GM19023 (cell line): Measurements from ENCODE around the gene CLSTN3.
"Not testable (repeated sequence)": the region's sequence is repeated elsewhere in the genome, so short reads cannot be mapped to it uniquely, and the experiment has no call there.

Experiments used
- ATAC-seq: cut with Tn5 transposase; IDR thresholded peaks from one replicate; pipeline ENCODE4 v1.9.1; 2021; ENCODE audit warnings: mild to moderate bottlenecking, moderate library complexity; ENCODE audit not compliant: unreplicated experiment

CLSTN3 gene

DNA sequence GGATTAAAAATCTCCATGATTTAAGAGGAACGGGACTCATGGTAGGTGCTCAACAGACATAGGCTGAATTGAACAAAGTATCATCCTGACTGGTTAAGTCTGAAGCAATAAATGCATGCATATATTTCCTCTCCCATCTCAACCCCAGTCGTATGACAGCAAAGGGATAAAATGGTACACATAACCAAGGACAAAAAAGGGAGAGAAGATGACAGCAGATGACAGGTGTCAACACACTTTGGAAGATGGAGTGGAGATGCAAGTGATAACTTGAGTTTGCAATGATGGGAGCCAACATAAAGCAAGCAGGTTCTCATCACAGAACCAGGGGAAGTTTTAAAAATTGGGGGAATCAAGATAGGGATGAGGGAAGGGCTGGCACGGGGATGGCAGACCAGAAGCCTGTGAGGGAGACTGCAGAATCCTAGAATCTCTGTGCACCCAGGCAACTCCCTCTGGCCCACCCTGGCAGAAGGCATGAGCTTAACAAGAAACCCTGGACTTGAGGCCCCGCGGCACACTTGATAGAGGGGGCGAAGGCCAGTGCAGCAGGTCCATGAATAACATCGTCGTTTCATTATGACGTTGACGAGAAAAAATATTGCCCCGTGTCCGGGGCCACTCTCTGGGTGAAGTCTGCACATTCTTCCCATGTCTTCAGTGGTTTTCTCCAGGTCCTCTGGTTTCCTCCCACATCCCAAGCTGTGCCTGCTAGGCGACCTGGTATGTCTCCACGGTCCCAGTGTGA lies 26.2 kb upstream of the CLSTN3 start:
- ATAC-seq: no peak

DNA sequence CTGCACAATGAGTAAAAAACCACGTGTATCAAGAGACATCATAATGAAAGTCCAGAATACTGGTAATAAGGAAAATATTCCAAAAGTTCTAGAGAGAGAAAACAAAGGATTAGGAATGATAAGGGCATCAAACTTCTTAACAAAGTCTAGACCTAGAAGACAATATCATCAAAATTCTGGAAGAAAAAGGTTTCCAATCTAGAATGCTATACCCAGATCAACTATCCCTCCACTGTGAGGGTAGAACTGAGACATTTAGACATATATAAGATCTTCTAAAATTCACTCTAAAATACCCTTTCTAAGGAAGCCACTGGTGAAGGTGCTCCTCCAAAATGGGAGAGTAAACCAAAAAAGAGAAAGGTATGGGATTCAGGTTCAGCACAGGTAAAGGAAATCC lies 24.1 kb upstream of the CLSTN3 start:
- no peak for ATAC-seq

DNA sequence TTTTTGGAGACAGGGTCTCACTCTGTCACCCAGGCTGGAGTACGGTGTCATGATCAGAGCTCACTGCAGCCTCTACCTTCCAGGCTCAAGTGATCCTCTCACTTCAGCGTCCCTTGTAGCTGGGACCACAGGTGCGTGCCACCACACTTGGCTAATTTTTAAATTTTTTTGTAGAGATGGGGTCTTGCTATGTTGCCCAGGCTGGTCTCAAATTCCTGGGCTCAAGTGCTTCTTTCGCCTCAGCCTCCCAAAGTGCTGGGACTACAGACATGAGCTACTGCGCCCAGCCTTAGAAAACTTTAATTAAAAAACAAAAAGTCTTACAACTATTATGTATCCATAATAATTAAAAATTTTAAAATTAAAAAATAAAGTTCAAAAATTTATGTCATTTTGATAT lies 23.0 kb upstream of the CLSTN3 start:
- not testable (repeated sequence) for ATAC-seq

DNA sequence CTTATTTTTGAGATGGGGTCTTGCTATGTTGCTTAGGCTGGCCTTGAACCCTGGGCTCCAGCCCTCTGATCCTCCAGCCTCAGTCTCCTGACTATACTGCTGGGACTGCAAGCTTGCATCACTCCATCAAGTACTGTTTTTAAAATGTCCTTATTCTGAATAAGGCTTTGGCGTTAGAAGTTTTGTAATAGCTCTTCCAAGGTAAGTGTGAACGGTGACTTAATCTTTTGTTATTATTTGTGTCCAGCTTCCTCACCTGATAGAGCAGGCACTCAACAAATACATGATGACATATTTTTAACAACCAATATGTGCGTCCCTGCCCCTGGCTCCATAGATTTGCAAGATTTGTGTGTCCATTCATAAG lies 22.6 kb upstream of the CLSTN3 start:
- peak; percentile 2 for ATAC-seq

DNA sequence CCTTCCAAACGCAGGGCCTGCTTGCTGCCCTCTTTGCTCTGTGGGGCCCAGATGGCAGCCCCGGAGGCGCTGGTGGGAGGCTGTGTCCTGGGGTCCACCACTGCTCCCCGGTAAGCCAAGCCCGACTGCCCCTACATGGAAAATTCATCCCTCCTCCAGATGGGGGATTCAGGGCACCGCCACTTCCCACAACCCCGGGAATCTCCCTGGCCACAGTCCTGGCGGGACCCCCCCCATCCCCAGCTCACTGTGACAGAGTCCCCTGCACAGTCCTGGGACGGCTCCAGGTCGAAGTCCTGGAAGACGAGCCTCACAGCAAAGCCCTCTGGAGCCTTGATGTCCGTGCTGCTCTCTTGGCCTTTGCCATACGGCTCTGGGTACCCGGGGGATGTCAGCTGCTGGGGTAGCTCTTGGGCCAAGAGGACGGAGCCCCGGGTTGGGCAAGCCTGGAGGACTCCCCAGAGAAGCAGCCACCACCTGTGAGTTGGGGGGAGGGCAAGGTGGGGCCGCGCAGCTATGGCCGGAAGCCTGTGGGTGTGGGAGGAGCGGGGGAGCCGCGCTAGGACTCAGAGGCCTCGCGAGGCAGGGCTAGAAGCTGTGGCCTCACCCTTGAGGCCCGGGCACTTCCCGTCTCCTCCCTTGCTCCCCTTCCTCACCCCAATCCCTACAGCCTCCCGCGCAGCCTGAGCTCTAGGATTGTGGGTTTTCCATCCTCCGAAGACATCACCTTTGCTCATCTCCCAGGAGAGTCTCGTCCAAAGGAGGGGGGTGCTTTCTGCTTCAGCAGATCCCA lies 22.0 kb upstream of the CLSTN3 start:
- ATAC-seq: peak; percentile 91

DNA sequence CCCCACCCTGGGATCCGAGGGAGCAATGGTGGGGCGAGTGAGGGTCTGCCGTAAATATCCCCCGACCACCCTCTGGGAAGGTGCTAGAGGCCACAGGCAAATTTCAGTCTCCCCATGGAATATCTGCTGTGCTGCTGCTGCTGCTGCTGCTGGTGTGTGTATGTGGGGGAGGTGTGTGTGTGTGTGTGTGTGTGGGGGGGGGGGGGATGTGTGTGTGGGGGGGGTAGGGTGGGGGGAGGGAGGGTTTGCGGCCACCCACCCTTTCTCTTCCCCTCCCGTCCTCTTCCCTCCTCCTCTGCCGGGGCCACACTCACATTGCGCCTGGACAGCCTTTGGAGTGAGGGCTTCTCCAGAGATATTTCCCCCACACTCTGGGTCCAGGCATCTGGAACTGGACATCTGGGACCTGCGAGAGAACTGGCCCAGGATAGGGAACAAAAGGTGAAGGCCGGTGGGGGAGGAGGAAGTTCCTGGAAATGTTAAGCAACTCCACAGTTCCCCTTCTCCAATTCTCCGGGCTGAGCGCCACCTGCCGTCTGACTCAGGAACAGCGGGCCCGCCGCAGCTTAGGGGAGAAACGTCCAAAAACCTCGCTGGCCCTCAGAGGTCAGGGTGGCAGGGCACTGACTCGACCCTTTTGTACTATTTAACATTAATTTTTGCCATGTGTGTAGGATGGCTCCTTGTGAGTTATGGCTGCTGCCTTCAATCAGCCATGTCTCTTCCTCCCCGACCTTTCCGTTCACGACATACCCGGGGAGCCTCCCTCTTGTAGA lies 21.2 kb upstream of the CLSTN3 start, which contains the start of gene C1RL:
Gene C1RL (minus strand): TSS at position 419 of the 776 bp plus-strand sequence. CDS start 34 bp downstream, at position 385.
- ATAC-seq: peak; percentile 27

DNA sequence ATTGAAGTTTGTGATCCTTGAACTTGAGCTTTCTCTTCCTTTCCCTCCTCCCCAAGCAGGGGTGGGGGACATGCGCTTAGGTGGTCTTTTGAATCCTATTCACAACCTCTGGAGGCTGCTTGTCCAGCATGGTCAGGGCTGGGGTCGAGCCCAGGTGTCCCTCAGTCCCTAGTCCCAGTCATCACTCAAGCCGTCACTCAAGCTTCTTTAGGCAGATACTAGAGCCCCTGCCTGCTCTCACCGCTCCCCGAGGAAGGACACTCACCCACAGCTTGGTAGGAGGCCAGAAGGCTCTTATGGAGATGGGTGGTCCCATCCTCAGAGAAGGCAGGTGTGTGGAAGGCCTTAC lies 20.6 kb upstream of the CLSTN3 start:
- no peak for ATAC-seq

DNA sequence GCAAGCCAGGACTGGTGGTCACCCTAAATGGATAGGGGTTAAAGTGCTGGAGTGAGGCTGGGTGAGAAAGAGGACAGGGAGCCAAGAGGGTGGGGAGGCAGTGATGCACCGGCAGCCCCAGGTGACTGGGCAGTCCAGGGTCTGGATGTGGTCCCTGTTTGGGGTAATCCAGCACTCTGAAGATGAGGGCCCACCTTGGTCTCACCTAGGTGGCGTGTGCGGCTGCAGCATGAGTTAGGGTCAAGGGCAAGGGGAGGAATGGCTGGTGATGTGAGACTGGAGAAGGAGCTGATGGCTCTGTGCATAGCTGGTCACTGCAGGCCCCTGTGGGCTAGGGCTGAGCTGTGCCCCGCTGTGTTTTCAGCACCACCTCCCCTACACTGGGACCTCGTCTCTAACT lies 19.5 kb upstream of the CLSTN3 start:
- no peak for ATAC-seq

DNA sequence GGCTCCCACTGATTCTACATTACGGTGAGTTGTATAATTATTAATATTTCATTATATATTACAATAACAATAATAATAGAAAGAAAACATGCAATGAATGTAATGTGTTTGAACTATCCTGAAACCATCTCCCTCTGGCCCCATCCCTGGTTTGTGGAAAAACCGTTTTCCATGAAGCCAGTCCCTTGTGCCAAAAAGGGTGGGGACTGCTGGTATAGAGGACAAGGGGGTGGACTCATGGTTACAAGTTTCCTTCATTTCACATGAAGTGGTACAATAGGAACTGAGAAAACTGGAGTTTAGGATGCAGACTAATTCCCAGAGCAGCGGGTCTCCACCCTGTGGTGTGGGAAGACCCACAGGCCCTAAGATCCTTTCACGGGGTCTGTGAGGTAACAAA lies 18.1 kb upstream of the CLSTN3 start:
- ATAC-seq: no peak

DNA sequence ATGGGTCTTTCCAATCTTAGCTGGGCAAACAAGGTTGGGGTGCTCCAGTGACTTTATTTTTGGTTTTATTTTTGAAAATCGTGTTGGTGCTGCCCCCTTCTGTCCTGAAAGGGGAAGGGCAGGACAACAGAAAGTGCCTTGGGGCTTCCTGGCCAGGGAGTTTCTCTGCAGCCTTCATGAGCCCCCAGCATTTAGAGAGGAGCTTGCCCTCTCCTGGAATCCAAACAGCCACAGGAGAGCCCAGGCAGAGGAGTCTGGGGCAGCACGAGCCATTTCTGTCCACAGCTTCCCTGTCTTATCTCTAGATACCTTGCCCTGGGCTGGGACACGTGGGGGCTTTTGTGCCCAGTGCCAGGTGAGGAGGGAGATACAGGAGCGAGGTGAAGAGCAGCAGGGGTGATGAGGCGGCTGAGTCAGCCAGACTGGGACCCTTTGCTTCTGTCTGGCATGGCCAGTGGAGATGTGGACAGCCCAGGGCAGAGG lies 16.7 kb upstream of the CLSTN3 start:
- ATAC-seq: no peak

DNA sequence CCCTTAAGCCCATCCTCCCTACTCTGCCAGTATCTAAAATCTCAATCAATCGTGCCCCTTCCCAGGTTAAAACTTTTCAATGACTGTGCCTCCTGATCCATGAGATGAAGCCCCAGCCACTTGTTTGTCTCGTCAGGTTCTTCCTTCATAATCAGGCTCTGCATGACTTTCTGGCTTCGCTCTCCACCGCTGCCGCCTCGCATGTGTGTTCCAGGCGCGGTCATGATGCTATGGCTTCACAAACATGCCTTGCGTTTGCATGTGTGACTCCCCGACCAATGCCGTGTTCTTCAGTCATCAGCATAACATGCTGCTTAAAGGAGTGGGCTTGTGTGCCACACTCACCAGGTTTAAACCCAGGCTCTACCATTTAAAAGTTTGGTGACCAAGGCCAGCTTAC lies 16.2 kb upstream of the CLSTN3 start:
- ATAC-seq: no peak

DNA sequence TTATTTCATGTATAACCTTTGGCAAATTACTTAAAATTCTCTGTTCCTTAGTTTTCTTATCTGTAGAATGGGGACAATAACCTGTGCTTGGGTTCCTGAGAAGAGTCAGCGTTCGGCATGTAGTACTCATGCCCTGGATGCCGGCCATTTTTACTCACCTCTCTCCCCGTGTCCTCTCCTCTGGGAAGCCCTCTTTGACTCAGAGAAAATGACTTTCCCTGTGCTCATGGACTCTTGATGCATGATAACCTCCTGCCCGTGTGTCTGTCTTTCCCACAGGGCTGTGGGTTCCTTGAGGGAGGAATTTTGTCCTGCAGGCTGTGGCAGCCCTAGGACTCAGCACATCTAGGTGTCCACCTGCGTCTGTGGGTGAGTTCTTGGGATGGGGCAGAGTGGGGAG lies 15.3 kb upstream of the CLSTN3 start:
- ATAC-seq: no peak

DNA sequence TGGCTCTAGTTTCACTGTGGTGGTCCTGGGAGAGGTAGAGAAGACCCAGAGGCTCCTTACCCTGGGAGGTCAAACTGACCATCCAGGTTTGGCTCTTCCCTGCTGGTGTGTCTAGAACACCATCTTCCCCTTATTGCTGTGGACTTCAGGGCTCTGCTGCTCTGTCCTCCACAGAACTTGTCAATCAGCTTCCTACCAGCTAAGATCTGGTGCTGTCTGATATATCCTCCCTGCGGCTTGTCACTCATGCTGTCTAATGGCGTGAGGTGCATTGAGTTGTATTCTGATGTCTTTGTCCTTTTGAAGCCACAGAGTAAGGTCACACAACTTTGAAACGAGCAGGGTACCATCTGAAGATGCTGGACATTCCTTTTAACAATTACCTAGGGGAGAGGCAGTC lies 14.0 kb upstream of the CLSTN3 start:
- no peak for ATAC-seq

DNA sequence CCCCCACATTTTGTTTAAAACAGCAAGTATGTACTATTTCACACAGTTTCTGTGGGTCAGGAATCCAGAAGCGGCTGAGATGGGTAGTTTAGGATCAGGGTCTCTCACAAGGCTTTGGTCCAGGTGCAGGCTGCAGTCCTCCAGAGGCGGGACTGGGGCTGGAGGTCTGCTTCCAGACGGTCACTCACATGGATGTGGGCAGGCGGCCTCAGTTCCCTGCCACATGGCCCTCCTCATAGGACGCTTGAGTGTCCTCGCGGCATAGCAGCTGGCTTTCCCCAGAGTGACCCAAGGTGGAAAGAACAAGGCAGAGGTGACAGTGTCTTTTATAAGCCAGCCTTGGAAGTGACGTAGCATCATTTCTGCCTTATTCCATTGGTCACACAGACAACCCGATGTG lies 13.3 kb upstream of the CLSTN3 start:
- no peak for ATAC-seq

DNA sequence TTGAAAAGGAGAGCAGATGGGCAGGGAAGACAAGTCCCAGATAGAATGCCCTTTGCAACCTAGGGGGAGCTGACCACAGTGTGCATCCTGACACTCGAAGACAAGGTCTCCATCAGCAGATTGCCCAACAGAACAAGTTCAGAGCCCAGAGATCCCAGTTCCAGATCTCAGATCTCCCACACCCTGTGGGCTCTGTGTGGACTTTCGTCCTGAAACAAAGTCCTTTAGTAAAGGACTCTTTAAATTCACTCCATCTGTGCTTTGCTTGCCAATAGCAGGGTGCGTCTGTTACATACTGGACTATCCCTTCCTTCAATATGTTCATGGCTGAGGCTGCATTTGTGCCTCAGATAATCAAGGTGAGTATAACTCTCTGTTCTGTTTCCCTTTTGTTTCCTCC lies 12.5 kb upstream of the CLSTN3 start:
- no peak for ATAC-seq

DNA sequence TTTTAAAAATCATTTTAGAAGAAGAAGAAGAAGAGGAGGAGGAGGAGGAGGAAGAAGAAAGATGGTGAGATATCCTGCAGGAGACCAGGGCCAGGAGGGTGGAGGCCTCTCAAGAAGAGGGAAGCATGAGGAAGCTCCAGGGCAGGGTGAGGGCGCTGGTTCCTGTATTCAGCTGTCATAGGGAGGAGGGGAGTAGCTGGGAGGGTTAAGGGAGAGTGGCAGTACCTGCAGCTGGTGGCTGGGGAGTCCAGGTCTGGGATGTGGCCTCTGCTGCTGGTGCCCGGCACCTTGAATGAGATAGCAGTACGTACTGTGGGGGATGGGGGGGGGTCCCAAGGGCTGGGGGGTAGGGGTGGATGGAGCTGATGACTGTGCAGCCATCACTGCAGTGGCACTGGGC lies 11.3 kb upstream of the CLSTN3 start:
- no peak for ATAC-seq

DNA sequence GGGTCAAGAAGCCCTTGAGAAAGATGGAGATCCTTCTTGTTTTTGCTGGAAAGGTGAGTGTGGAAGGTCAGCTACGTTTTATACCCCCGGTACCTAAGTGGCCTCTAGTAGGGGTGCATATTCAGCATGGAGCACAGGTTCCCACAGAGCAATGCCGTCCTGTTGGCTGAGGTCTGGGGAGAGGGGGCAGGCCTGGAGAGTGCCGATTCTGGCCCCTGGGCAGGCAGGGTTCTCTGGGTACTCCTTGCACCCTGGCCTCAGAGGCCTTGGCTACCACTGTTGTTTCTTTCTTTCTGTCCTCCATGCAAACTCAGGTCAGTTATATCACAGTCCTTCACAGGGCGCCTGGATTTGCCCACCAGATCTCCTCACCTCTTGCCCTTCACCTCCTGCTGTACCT lies 10.0 kb upstream of the CLSTN3 start:
- ATAC-seq: no peak

DNA sequence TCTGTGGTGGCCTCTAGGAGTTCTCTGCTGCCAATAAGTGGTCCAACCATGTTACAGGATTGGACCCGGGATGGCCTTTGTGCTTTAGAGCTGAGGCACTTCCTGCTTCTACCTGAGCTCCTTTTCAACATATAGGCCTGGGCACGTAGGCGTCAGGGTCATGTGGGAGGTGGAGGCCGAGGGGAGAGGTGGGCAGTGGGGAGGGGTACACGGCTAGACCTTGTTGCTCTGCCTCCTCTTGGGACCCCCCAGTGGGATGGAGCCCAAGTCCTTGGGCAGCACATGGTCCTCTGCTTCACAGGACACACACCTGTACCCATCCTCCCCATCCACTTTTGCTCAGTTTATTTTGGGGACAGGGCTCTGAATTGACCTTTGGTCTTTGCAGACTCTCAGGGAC lies 8.8 kb upstream of the CLSTN3 start:
- ATAC-seq: no peak

DNA sequence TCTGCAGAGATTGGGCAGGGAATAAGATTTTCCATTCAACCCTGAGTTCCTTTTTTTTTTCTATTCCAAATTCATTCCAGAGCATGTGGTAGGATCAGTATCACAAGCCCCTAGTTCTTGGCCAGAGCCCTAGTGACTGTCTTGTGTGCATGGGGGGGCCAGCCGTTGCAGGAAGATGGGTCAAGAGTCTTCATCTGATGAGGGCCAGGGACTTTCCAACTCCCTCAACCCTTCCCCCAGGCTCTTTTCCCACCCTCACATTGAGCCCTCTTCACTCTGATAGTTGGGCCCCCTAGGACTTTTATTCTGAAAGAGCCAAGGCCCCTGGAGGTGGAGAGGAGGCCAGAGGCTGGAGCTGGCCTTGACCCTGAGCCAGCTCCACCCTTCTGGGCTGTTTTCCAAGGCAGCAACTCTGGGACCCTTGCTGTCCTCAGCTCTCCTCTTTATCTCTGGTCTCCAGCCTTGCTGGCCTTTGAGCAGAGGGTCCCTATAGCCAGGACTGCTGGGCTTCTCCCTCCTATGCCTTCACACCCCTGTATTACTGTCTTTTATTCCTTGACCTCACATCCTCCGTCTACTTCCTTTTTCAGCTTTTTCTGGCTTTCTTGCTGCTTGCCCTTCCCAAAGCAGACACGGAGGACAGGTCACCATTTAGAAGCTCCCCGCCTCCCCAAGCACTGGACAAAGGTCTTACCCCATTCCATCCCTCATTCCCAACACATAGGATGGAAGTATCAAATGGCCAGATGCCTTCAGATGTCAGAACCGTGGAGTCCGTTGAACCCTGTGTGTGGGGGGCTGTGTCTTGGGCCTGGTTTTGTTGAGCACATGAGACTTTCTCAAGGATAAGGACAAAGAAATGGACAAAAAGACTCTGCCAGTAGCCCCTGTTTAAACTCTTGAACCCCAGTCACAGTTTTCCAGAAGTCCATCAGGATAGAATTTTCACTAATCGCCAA lies 7.1 kb upstream of the CLSTN3 start:
- no peak for ATAC-seq

DNA sequence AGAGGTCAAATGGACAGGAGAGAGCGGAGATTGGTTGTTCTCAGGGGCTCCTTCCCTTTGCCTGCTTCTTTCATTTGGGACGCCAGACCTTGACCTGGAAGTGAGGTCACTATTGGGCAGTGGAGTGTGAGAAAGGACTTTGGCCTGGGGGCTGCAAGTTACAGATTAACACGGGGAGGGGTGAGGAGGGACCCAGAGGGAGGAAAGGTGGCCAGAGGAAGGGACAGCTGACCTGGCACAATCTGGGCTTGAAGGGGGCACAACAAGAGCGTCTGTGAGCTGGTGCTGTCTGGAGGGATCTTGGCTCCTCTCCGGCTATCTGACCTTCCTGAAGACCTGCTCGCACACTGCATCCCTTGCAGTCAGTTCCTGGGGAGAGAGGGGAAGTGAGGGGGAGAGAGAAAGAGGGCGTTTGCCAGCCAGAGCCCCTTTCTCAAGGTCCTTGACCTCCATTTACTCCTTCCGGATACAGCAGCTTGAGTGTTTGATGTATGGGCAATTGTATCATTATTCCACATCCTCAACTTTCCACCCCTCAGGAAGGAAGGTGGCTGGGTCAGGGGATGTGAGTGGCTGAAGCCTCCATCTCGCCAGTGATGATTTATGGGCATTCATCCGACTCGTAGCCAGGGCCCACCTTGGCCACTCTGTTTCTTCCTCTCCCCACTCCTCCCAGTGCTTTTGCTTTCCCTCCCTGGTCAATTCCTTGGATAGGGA lies 6.2 kb upstream of the CLSTN3 start:
- no peak for ATAC-seq
